Measurements from ENCODE around the gene SERPING1.

Gene SERPING1

DNA sequence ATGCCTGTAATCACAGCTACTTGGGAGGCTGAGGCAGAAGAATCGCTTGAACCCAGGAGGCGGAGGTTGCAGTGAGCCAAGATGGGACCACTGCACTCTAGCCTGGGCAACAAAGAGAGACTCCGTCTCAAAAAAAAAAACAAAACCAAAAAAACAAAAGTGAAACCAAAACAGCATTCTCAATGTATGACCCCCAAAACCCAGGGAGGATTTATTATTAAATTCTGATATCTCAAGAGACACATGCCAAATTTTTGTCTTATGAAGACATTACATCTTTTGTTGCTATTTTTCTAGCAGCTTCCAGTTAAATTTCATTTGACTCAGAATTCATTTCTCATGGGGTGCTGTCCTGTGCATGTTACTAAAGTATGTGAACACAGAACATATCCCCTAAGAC, 55.2 kb downstream of the SERPING1 start:
- Histone ChIP-seq H3K36me3 (ENCODE audit: control insufficient read depth, insufficient read depth, low read length) (no peaks in the 10 kb centered on the region), H3K4me1 (no peaks in the 10 kb centered on the region), H3K4me3 (ENCODE audit: low read depth, low read length) (no peak overlapping the region), H3K27ac (no peak overlapping the region), H2AFZ (no peak overlapping the region), H3K79me2 (no peaks in the 10 kb centered on the region), H3K27me3 (ENCODE audit: control insufficient read depth, insufficient read depth, low read length) (no peaks in the 10 kb centered on the region), H3K9me3 (ENCODE audit: control insufficient read depth, low read length) (no peaks in the 10 kb centered on the region), H3K4me2 (ENCODE audit: low read length) (no peak overlapping the region), H3K9ac (no peak overlapping the region)
- TF ChIP-seq, protein P1, sequence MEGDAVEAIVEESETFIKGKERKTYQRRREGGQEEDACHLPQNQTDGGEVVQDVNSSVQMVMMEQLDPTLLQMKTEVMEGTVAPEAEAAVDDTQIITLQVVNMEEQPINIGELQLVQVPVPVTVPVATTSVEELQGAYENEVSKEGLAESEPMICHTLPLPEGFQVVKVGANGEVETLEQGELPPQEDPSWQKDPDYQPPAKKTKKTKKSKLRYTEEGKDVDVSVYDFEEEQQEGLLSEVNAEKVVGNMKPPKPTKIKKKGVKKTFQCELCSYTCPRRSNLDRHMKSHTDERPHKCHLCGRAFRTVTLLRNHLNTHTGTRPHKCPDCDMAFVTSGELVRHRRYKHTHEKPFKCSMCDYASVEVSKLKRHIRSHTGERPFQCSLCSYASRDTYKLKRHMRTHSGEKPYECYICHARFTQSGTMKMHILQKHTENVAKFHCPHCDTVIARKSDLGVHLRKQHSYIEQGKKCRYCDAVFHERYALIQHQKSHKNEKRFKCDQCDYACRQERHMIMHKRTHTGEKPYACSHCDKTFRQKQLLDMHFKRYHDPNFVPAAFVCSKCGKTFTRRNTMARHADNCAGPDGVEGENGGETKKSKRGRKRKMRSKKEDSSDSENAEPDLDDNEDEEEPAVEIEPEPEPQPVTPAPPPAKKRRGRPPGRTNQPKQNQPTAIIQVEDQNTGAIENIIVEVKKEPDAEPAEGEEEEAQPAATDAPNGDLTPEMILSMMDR (IDR thresholded peaks at IDR 0.05), result no peak

DNA sequence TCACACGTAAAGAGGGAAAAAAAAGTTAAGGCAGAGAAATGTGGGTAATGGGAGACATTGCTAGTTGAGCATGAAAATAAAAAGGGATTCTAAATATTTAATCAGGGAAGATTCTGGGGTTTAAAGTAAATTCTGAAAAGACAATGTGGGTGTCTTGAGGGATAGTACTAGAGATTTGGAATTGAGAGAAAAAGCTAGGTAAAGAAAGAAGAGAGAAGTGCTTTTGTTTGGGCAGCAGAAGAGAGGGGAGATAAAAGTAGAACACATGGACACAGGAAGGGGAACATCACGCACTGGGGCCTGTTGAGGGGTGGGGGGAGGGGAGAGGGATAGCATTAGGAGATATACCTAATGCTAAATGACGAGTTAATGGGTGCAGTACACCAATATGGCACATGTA, 55.7 kb downstream of the SERPING1 start:
- TF ChIP-seq, protein P1 (IDR thresholded peaks at IDR 0.05), result no peak
- no peaks in the 10 kb centered on the region for H3K27me3 ChIP-seq (ENCODE audit: control insufficient read depth, insufficient read depth, low read length)

DNA sequence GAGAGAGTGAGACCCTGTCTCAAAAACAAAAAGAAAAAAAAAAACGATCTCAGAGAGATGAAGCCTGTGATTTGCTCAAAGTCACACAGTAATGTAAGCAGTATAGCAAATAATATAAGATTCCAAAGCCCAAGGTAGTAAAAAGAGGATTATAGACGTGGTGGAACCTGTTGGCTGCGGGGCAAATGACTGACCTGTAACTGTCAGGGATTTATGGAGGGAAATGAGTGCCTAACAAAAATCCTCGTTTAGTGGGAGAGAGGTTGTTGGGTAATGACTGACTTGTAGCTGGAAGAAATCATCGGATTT, 59.4 kb downstream of the SERPING1 start:
- peaks cover 2% of the 10 kb centered on the region for H3K79me2 ChIP-seq
- H3K9ac ChIP-seq, result no peak overlapping the region
- peak overlapping the region; percentile 88 for H2AFZ ChIP-seq
- peak overlapping the region; percentile 46 for H3K4me3 ChIP-seq (ENCODE audit: low read depth, low read length)
- H3K27ac ChIP-seq, result peak overlapping the region; percentile 74
- TF ChIP-seq, protein P1 (IDR thresholded peaks at IDR 0.05), result no peak
- no peaks in the 10 kb centered on the region for H3K36me3 ChIP-seq (ENCODE audit: control insufficient read depth, insufficient read depth, low read length)
- H3K4me1 ChIP-seq, result no peaks in the 10 kb centered on the region
- H3K27me3 ChIP-seq (ENCODE audit: control insufficient read depth, insufficient read depth, low read length), result no peaks in the 10 kb centered on the region
- peak overlapping the region; percentile 57 for H3K4me2 ChIP-seq (ENCODE audit: low read length)
- H3K9me3 ChIP-seq (ENCODE audit: control insufficient read depth, low read length), result no peaks in the 10 kb centered on the region

More for the DNA sequence above, 55.7 kb downstream of the SERPING1 start:
- Histone ChIP-seq H2AFZ (no peak overlapping the region), H3K4me1 (no peaks in the 10 kb centered on the region), H3K79me2 (no peaks in the 10 kb centered on the region), H3K4me3 (ENCODE audit: low read depth, low read length) (no peak overlapping the region), H3K36me3 (ENCODE audit: control insufficient read depth, insufficient read depth, low read length) (no peaks in the 10 kb centered on the region), H3K27ac (no peak overlapping the region), H3K9me3 (ENCODE audit: control insufficient read depth, low read length) (no peaks in the 10 kb centered on the region), H3K4me2 (ENCODE audit: low read length) (no peak overlapping the region), H3K9ac (no peak overlapping the region)

DNA sequence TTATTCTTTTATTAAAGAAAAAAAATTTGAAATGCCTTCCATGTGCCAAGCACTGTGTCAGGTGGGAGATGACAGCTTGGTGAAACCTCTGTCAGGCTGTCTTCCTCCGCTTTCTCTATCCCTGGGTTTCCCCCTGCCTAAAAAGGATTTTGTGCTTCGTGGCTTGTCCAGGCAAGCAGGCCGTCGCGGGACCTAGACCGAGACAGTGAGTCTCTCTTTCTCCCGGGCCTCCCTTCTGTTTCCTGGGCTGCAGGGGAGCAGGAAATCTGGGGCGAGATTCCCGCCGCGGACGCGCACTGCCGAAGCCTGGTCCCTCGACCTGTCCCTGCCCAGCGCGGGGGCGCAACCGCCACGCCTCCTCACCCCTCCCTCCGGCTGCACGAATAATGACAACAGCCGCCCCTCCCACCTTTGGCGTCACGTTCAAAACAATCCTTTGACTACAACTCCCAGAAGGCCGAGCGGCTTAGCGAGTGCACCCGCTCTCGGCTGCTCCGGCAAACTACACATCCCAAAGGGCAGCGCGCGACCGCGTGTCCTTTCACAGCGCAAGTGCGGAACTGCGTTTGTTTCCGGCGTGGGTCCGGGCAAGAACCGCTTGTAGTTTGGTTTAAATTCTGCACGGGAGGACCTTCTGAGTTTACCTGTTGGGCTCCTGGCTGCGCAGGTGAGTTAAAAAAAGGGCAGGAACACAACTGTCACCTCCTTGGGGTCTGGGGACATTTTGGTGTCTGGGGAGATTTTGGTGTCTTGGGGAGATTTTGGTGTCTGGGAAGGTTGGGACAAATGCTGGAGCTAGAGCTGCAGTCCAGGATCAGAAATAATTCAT, 59.9 kb downstream of the SERPING1 start, which contains the start of gene CLP1:
Gene CLP1 (plus strand): TSS at position 569 of the 829 bp plus-strand sequence. CDS start 1,715 bp downstream, outside the sequence.
- H3K9ac ChIP-seq, result no peak within 1 kb of the TSS
- H3K9me3 ChIP-seq (ENCODE audit: control insufficient read depth, low read length), result no peaks in the 10 kb centered on the region
- no peaks in the 10 kb centered on the region for H3K4me1 ChIP-seq
- H3K27ac ChIP-seq, result peak within 1 kb of the TSS; percentile 74
- TF ChIP-seq, protein P1 (IDR thresholded peaks at IDR 0.05), result no peak
- peak within 1 kb of the TSS; percentile 86 for H3K4me2 ChIP-seq (ENCODE audit: low read length)
- H3K4me3 ChIP-seq (ENCODE audit: low read depth, low read length), result peak within 1 kb of the TSS; percentile 81
- peak within 1 kb of the TSS; percentile 88 for H2AFZ ChIP-seq
- peaks cover 2% of the 10 kb centered on the region for H3K79me2 ChIP-seq
- H3K36me3 ChIP-seq (ENCODE audit: control insufficient read depth, insufficient read depth, low read length), result no peaks in the 10 kb centered on the region
- H3K27me3 ChIP-seq (ENCODE audit: control insufficient read depth, insufficient read depth, low read length), result no peaks in the 10 kb centered on the region

DNA sequence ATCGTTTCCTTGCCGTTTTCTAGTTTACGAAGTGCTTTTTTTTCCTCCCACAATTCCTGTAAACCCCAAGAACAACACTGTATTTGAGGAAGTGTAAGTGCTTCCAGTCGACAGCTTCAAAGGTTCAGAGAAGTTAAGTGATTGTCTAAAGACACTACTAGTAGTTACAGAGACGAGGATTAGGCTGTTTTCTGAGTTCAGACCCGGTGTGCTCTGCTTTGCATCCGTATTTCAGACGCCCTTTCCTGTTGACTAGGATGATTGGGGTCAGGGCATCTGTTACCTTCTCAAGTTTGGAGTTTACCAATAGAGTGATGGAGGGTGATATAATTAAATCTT, 60.5 kb downstream of the SERPING1 start:
- H3K79me2 ChIP-seq, result peaks cover 2% of the 10 kb centered on the region
- H3K9me3 ChIP-seq (ENCODE audit: control insufficient read depth, low read length), result no peaks in the 10 kb centered on the region
- H3K9ac ChIP-seq, result no peak overlapping the region
- no peaks in the 10 kb centered on the region for H3K27me3 ChIP-seq (ENCODE audit: control insufficient read depth, insufficient read depth, low read length)
- H3K4me3 ChIP-seq (ENCODE audit: low read depth, low read length), result peak overlapping the region; percentile 81
- TF ChIP-seq, protein P1 (IDR thresholded peaks at IDR 0.05), result no peak
- H2AFZ ChIP-seq, result peak overlapping the region; percentile 86
- H3K4me1 ChIP-seq, result no peaks in the 10 kb centered on the region
- peak overlapping the region; percentile 74 for H3K27ac ChIP-seq
- H3K4me2 ChIP-seq (ENCODE audit: low read length), result peak overlapping the region; percentile 86
- no peaks in the 10 kb centered on the region for H3K36me3 ChIP-seq (ENCODE audit: control insufficient read depth, insufficient read depth, low read length)
